HUES6 (cell line): ENCODE data around the gene RSKR.
"Not testable (repeated sequence)": the region's sequence is repeated elsewhere in the genome, so short reads cannot be mapped to it uniquely, and the experiment has no call there.

Experiments used
- H3K27ac ChIP-seq: 2 replicates; pipeline ENCODE4 v1.7.0; 2013; ENCODE audit warnings: low read depth, mild to moderate bottlenecking, low read length, inconsistent platforms
- H3K27me3 ChIP-seq: 2 replicates; pipeline ENCODE4 v1.6.1; 2013; ENCODE audit warnings: low read length; ENCODE audit not compliant: control insufficient read depth, insufficient read depth
- H3K36me3 ChIP-seq: 2 replicates; pipeline ENCODE4 v1.6.1; 2013; ENCODE audit warnings: low read length; ENCODE audit not compliant: control insufficient read depth, insufficient read depth
- H3K4me1 ChIP-seq: 2 replicates; pipeline ENCODE4 v1.6.1; 2013; ENCODE audit warnings: low read length; ENCODE audit not compliant: control insufficient read depth, insufficient read depth
- H3K4me3 ChIP-seq: 2 replicates; pipeline ENCODE4 v1.5.1; 2013; ENCODE audit warnings: low read depth, low read length
- H3K9ac ChIP-seq: one replicate; pipeline ENCODE4 v1.6.1; 2013; ENCODE audit warnings: mild to moderate bottlenecking, low read length
- H3K9me3 ChIP-seq: 2 replicates; pipeline ENCODE4 v1.6.1; 2013; ENCODE audit warnings: low read depth, low read length; ENCODE audit not compliant: control insufficient read depth, insufficient read depth

The RSKR gene, protein sequence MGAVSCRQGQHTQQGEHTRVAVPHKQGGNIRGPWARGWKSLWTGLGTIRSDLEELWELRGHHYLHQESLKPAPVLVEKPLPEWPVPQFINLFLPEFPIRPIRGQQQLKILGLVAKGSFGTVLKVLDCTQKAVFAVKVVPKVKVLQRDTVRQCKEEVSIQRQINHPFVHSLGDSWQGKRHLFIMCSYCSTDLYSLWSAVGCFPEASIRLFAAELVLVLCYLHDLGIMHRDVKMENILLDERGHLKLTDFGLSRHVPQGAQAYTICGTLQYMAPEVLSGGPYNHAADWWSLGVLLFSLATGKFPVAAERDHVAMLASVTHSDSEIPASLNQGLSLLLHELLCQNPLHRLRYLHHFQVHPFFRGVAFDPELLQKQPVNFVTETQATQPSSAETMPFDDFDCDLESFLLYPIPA

GRCh38 chr17:28613931-28614381 is at the start of gene RSKR:
Gene RSKR (minus strand): TSS chr17:28614185. CDS start chr17:28614161, 24 bp downstream.
- no peaks in the 10 kb centered on the region for H3K27me3 ChIP-seq
- H3K9me3 ChIP-seq = no peaks in the 10 kb centered on the region
- H3K4me1 ChIP-seq = no peaks in the 10 kb centered on the region
- no peak within 1 kb of the TSS for H3K4me3 ChIP-seq
- peaks cover 97% of the 10 kb centered on the region for H3K36me3 ChIP-seq
- H3K27ac ChIP-seq = no peak within 1 kb of the TSS
- no peak within 1 kb of the TSS for H3K9ac ChIP-seq

DNA sequence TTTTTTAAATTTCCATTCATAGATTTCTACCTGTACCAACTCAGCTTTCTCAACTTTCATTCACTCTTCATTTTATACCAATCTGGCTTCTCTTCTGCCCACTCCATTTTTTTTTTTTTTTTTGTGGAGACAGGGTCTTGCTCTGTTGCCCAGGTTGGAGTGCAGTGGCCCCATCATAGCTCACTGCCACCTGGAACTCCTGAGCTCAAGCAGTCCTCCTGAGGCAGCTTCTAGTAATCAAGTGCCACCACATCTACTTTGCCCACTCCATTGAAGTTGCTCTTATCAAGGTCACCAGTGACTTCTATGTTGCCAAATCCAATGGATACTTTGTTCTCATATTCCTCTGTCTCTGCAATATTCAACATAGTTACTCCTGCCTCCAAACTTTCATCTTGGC is 49.7 kb upstream of the RSKR start:
- peaks cover 48% of the 10 kb centered on the region for H3K36me3 ChIP-seq
- no peaks in the 10 kb centered on the region for H3K27me3 ChIP-seq
- no peak overlapping the region for H3K9ac ChIP-seq
- H3K27ac ChIP-seq = no peak overlapping the region
- H3K4me3 ChIP-seq = no peak overlapping the region
- H3K4me1 ChIP-seq = peaks cover 5% of the 10 kb centered on the region; the same call in 1 of the 2 replicates
- H3K9me3 ChIP-seq = peaks cover 12% of the 10 kb centered on the region

DNA sequence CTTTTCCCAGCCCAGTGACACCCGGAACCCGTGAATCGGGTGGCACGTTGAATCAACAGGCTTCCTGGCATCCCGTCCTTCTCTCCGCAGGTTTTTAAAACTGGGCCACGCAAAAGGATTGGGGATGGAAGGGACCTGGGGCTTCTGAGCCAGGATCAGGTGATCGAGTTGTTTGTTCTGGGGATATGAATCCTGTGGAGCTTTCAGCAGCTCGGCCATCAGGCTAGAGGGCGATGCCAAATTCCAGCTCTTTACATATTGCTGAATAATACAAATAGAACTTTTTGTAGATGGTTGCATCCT is 48.5 kb upstream of the RSKR start:
- Histone ChIP-seq H3K36me3 (peaks cover 46% of the 10 kb centered on the region), H3K27me3 (no peaks in the 10 kb centered on the region), H3K4me3 (peak overlapping the region; percentile 98), H3K9ac (peak overlapping the region; percentile 95), H3K4me1 (peaks cover 5% of the 10 kb centered on the region; the same call in 1 of the 2 replicates), H3K27ac (peak overlapping the region; percentile 88), H3K9me3 (peaks cover 21% of the 10 kb centered on the region)

DNA sequence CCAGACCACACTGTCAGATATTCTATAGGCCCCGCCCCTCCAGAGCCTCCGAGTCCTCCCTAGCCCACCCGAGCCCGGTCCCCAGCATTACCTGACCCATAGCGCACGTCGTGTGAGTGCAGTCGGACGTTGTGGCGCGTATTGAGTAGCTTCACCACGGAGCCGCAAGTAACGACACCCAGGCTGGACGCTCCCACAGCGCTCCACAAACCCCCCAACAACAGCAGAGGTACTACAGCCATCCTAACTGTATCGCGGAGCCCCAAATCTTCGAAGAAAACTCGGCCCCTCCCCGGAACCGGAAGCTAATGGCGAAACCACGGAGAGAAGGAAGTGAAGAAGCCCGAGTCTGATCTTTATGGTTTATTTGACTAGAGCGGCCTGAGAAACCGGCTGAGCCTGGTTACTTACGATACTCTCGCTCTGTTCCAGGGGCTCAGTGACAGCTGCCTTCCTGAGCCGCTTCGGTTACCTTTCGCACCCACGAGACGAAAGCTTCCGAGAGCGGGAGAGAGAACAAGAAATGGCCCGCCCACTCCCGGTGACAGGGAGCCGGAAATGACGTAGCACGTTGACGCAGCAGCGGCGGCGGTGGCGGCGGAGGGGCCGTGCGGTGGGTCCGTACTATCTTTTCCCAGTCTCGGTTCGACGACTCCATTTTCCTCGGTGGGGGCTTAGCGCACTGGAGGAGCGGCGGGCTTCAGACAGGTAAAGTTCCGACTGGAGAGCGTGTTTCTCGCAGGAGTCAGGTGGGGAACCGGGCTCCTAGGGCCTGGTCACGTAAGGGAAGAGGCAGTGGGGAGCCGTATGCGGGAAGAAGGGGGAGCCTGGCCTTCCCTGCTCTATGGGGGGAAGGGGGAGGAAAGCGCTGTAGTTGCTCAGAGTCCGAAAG is 47.9 kb upstream of the RSKR start, which contains the start of the genes SDF2 and SUPT6H:
TSS of gene SDF2 (minus strand) at position 272 of the 892 bp plus-strand sequence. CDS start at position 242, 30 bp downstream.
TSS of gene SUPT6H (plus strand) at position 571 of the 892 bp plus-strand sequence. CDS start 11,197 bp downstream, outside the sequence.
- Histone ChIP-seq H3K4me3 (peak within 1 kb of the TSS; percentile 98), H3K36me3 (peaks cover 45% of the 10 kb centered on the region), H3K9me3 (peaks cover 24% of the 10 kb centered on the region), H3K27ac (peak within 1 kb of the TSS; percentile 88), H3K27me3 (no peaks in the 10 kb centered on the region), H3K9ac (peak within 1 kb of the TSS; percentile 95), H3K4me1 (peaks cover 5% of the 10 kb centered on the region; the same call in 1 of the 2 replicates)

DNA sequence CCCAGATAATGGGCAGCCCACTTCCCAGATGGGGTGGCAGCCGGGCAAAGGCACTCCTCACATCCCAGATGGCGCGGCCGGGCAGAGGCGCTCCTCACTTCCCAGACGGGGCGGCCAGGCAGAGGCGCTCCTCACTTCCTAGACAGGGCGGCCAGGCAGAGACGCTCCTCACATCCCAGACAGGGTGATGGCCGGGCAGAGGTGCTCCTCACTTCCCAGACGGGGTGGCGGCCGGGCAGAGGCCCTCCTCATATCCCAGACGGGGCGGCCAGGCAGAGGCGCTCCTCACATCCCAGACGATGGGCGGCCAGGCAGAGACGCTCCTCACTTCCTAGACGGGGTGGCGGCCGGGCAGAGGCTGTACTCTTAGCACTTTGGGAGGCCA is 45.5 kb upstream of the RSKR start:
- peaks cover 29% of the 10 kb centered on the region for H3K9me3 ChIP-seq
- H3K9ac ChIP-seq, H3K27me3 ChIP-seq, H3K4me3 ChIP-seq, H3K4me1 ChIP-seq, H3K27ac ChIP-seq: not testable (repeated sequence)
- peaks cover 37% of the 10 kb centered on the region for H3K36me3 ChIP-seq

GRCh38 chr17:28658766-28659496 is 44.9 kb upstream of the RSKR start:
- H3K36me3 ChIP-seq = peaks cover 40% of the 10 kb centered on the region

DNA sequence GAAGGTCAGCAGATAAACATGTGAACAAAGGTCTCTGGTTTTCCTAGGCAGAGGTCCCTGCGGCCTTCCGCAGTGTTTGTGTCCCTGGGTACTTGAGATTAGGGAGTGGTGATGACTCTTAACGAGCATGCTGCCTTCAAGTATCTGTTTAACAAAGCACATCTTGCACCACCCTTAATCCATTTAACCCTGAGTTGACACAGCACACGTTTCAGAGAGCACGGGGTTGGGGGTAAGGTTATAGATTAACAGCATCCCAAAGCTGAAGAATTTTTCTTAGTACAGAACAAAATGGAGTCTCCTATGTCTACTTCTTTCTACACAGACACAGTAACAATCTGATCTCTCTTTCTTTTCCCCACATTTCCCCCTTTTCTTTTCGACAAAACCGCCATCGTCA is 44.4 kb upstream of the RSKR start:
- peaks cover 45% of the 10 kb centered on the region for H3K36me3 ChIP-seq
- not testable (repeated sequence) for H3K27ac ChIP-seq, H3K4me3 ChIP-seq, H3K4me1 ChIP-seq, H3K27me3 ChIP-seq, H3K9ac ChIP-seq
- H3K9me3 ChIP-seq = peaks cover 29% of the 10 kb centered on the region

More at GRCh38 chr17:28658766-28659496, 44.9 kb upstream of the RSKR start:
- not testable (repeated sequence) for H3K4me3 ChIP-seq, H3K4me1 ChIP-seq, H3K27ac ChIP-seq, H3K9ac ChIP-seq, H3K27me3 ChIP-seq
- peaks cover 29% of the 10 kb centered on the region for H3K9me3 ChIP-seq

GRCh38 chr17:28657756-28658155 is 43.8 kb upstream of the RSKR start:
- Histone ChIP-seq H3K9ac (no peak overlapping the region), H3K4me1 (peaks cover 1% of the 10 kb centered on the region; the same call in 1 of the 2 replicates), H3K4me3 (no peak overlapping the region; the same call in 1 of the 2 replicates), H3K9me3 (peaks cover 29% of the 10 kb centered on the region), H3K27me3 (no peaks in the 10 kb centered on the region), H3K36me3 (peaks cover 50% of the 10 kb centered on the region), H3K27ac (no peak overlapping the region)

DNA sequence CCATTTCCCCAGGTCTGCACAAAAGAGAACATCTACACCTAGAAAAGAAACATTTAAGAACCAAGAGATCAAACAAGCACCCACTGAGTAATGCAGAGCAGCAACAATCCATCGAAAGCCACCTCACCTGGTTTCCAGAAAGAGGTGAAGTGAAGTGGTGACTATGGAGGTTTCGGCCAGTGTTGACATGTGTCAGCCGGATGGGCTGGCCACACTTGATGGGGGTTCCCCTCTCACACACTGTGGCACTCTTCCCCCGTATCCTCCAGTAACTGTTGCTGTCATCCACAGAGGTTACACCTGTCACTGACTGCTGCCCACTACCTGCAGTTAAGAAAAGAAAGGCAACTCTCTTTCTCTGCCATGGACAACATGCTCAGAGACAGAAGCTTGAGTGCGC is 41.2 kb upstream of the RSKR start:
- Histone ChIP-seq H3K36me3 (peaks cover 58% of the 10 kb centered on the region), H3K4me3 (no peak overlapping the region), H3K27ac (no peak overlapping the region), H3K27me3 (no peaks in the 10 kb centered on the region), H3K9ac (no peak overlapping the region), H3K4me1 (no peaks in the 10 kb centered on the region), H3K9me3 (peaks cover 23% of the 10 kb centered on the region)

DNA sequence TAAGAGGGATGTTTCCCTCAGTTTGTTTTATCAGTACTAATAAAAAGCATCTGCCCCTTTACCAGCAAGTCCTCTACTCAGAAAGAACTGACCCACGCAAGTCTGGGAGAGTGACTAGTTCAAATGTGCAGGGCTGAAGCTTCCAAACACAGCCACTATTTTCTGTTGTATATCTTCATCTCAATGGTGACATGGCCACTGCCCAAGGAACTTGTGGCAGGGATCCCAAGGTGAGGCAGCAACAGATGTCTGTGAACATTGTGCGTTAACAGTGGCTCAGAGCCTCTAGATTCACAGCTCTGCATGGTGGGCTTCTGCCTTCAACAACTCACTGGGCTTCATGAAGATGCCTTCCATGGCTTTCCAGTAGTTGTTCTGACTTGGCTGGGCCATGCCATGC is 34.7 kb upstream of the RSKR start:
- H3K4me3 ChIP-seq = no peak overlapping the region
- no peak overlapping the region for H3K27ac ChIP-seq
- H3K27me3 ChIP-seq = no peaks in the 10 kb centered on the region
- H3K9ac ChIP-seq = no peak overlapping the region
- H3K9me3 ChIP-seq = no peaks in the 10 kb centered on the region
- H3K36me3 ChIP-seq = peaks cover 36% of the 10 kb centered on the region
- H3K4me1 ChIP-seq = peaks cover 8% of the 10 kb centered on the region; the same call in 1 of the 2 replicates
